HEK293 (cell line): ENCODE measurements around the gene CEBPZ.

ENCODE experiments used
- CTCF ChIA-PET: fragments of 350-600 bp; formaldehyde crosslinking; extraction: SDS; loops from one replicate; lab custom pipeline; 2021; ENCODE audit warnings: antibody characterized with exemption; lab: Yijun Ruan, JAX
- POLR2A ChIA-PET: fragments of 300-600 bp; formaldehyde crosslinking; extraction: SDS; loops from one replicate; lab custom pipeline; 2020; ENCODE audit warnings: antibody characterized with exemption, inconsistent platforms; lab: Yijun Ruan, JAX
- H3K27ac ChIP-seq: fragments of 200-500 bp; sonication (Bioruptor generic); 2 replicates; pipeline ENCODE4 v1.5.1; 2014; ENCODE audit warnings: low read depth, low read length, control low read depth, inconsistent platforms; ENCODE audit errors: extremely low read depth
- H3K36me3 ChIP-seq, 2 experiments: fragments of 200-500 bp in 1 of 2; sonication (Bioruptor generic) in 1 of 2; 1 replicate in 1 of 2; 2 replicates in 1 of 2; pipeline ENCODE4 v1.5.1; 2014 to 2017; ENCODE audit warnings: inconsistent platforms in 2 of 2, low read length in 2 of 2; ENCODE audit not compliant: control insufficient read depth in 2 of 2, insufficient read depth in 1 of 2
- H3K4me1 ChIP-seq: fragments of 200-500 bp; sonication (Bioruptor generic); 2 replicates; pipeline ENCODE4 v1.5.1; 2014; ENCODE audit warnings: mild to moderate bottlenecking, low read length, inconsistent platforms; ENCODE audit not compliant: control insufficient read depth, insufficient read depth
- H3K4me3 ChIP-seq: 2 replicates; pipeline ENCODE4 v1.5.1; 2011; ENCODE audit warnings: low read depth, mild to moderate bottlenecking, control low read depth, low read length, moderate library complexity
- H3K9me3 ChIP-seq: fragments of 200-500 bp; sonication (Bioruptor generic); 2 replicates; pipeline ENCODE4 v1.5.1; 2014; ENCODE audit warnings: low read depth, low read length, inconsistent platforms; ENCODE audit not compliant: control insufficient read depth, insufficient read depth
- INSM2 ChIP-seq: fragments of 450-650 bp; formaldehyde crosslinking; IDR thresholded peaks from 2 replicates; pipeline ENCODE4 v1.5.1; 2016; ENCODE audit warnings: missing biosample characterization, missing genetic modification characterization
- MYNN ChIP-seq: fragments of 450-650 bp; formaldehyde crosslinking; IDR thresholded peaks from 2 replicates; pipeline ENCODE4 v1.5.1; 2016; ENCODE audit warnings: missing biosample characterization, missing genetic modification characterization, borderline replicate concordance
- REST ChIP-seq: fragments of 450-650 bp; formaldehyde crosslinking; IDR thresholded peaks from 2 replicates; pipeline ENCODE4 v1.5.1; 2016; ENCODE audit warnings: missing biosample characterization, missing genetic modification characterization
- SCRT2 ChIP-seq: fragments of 450-650 bp; formaldehyde crosslinking; IDR thresholded peaks from 2 replicates; pipeline ENCODE4 v1.5.1; 2016; ENCODE audit warnings: missing biosample characterization, missing genetic modification characterization
- SETDB1 ChIP-seq: IDR thresholded peaks from one replicate; pipeline ENCODE4 v1.6.1; 2017; ENCODE audit warnings: mild to moderate bottlenecking, low read length, moderate library complexity, mixed read lengths; ENCODE audit not compliant: insufficient read length
- SP2 ChIP-seq: fragments of 450-650 bp; formaldehyde crosslinking; IDR thresholded peaks from 2 replicates; pipeline ENCODE4 v1.5.1; 2016; ENCODE audit warnings: missing biosample characterization, missing genetic modification characterization
- ZBTB1 ChIP-seq: fragments of 450-650 bp; formaldehyde crosslinking; IDR thresholded peaks from 2 replicates; pipeline ENCODE4 v1.5.1; 2016; ENCODE audit warnings: missing biosample characterization, missing genetic modification characterization
- ZFP3 ChIP-seq: fragments of 450-650 bp; formaldehyde crosslinking; IDR thresholded peaks from 2 replicates; pipeline ENCODE4 v1.5.1; 2016; ENCODE audit warnings: low read depth, missing biosample characterization, missing genetic modification characterization
- ZNF174 ChIP-seq: fragments of 450-650 bp; formaldehyde crosslinking; IDR thresholded peaks from 2 replicates; pipeline ENCODE4 v1.5.0; 2017; ENCODE audit warnings: missing biosample characterization, mild to moderate bottlenecking, missing genetic modification characterization
- ZNF239 ChIP-seq: fragments of 450-650 bp; formaldehyde crosslinking; IDR thresholded peaks from 2 replicates; pipeline ENCODE4 v1.5.1; 2016; ENCODE audit warnings: missing biosample characterization, missing genetic modification characterization
- ZNF555 ChIP-seq: fragments of 450-650 bp; formaldehyde crosslinking; conservative IDR thresholded peaks from 2 replicates; pipeline ENCODE4 v1.5.1; 2017; ENCODE audit warnings: missing biosample characterization, mild to moderate bottlenecking, missing genetic modification characterization, inconsistent platforms
- ZNF621 ChIP-seq: fragments of 450-650 bp; formaldehyde crosslinking; IDR thresholded peaks from 2 replicates; pipeline ENCODE4 v1.5.1; 2017; ENCODE audit warnings: missing biosample characterization, missing genetic modification characterization
- ZNF658 ChIP-seq: fragments of 450-650 bp; formaldehyde crosslinking; IDR thresholded peaks from 2 replicates; pipeline ENCODE4; 2016; ENCODE audit warnings: missing biosample characterization, missing genetic modification characterization
- ZNF768 ChIP-seq: fragments of 450-650 bp; formaldehyde crosslinking; IDR thresholded peaks from 2 replicates; pipeline ENCODE4 v1.5.1; 2018; ENCODE audit warnings: missing biosample characterization, mild to moderate bottlenecking, missing genetic modification characterization
- ZSCAN5A ChIP-seq: fragments of 450-650 bp; formaldehyde crosslinking; IDR thresholded peaks from 2 replicates; pipeline ENCODE4 v1.5.1; 2016; ENCODE audit warnings: missing biosample characterization, missing genetic modification characterization

CEBPZ gene

GRCh38 chr2:37167636-37168180, 63.7 kb downstream of the CEBPZ start:
- Histone ChIP-seq H3K4me1 (no peaks in the 10 kb centered on the region), H3K4me3 (no peak overlapping the region), H3K27ac (no peak overlapping the region), H3K9me3 (no peaks in the 10 kb centered on the region), H3K36me3 (no peaks in the 10 kb centered on the region)
- POLR2A ChIA-PET = no interaction called here
- TF ChIP-seq ZNF174 (tag by site-specific recombination) = no peak
- no peak for TF ChIP-seq SCRT2
- TF ChIP-seq ZSCAN5A (tag by site-specific recombination) = no peak
- no peak for TF ChIP-seq REST (tag by site-specific recombination)
- TF ChIP-seq SP2 (tag by site-specific recombination) = no peak
- no peak for TF ChIP-seq ZFP3 (tag by site-specific recombination)
- no peak for TF ChIP-seq ZNF555
- no peak for TF ChIP-seq ZNF239 (tag by site-specific recombination)
- TF ChIP-seq ZNF621 (tag by site-specific recombination) = no peak
- CTCF ChIA-PET = interaction anchor here (0.5 to 2.0 kb wide), 14 partner anchors 9 to 928 kb away, joined by 3 to 22 read pairs (median 3); partner anchors contain the start of gene EIF2AK2

- H3K36me3 ChIP-seq = no peaks in the 10 kb centered on the region
- no peak overlapping the region for H3K4me3 ChIP-seq
- no peaks in the 10 kb centered on the region for H3K9me3 ChIP-seq
- no peak overlapping the region for H3K27ac ChIP-seq
- POLR2A ChIA-PET = no interaction called here
- H3K4me1 ChIP-seq = no peaks in the 10 kb centered on the region
- no peak for TF ChIP-seq ZNF658
- TF ChIP-seq ZNF768 (tag by site-specific recombination) = no peak
- TF ChIP-seq INSM2 (tag by site-specific recombination) = no peak
- no peak for TF ChIP-seq MYNN (tag by site-specific recombination)
- TF ChIP-seq SETDB1 = peak; percentile 35
- no peak for TF ChIP-seq ZBTB1 (tag by site-specific recombination)
- CTCF ChIA-PET = interaction anchor here (0.7 kb wide), 2 partner anchors 158 to 234 kb away, joined by 3 to 4 read pairs; no protein-coding TSS in a partner anchor
Observed at GRCh38 chr2:37164757-37165156, 66.6 kb downstream of the CEBPZ start.
